ENCODE data around the gene TTC39A.
"Not testable (repeated sequence)": the region's sequence is repeated elsewhere in the genome, so short reads cannot be mapped to it uniquely, and the experiment has no call there.

TTC39A gene

DNA sequence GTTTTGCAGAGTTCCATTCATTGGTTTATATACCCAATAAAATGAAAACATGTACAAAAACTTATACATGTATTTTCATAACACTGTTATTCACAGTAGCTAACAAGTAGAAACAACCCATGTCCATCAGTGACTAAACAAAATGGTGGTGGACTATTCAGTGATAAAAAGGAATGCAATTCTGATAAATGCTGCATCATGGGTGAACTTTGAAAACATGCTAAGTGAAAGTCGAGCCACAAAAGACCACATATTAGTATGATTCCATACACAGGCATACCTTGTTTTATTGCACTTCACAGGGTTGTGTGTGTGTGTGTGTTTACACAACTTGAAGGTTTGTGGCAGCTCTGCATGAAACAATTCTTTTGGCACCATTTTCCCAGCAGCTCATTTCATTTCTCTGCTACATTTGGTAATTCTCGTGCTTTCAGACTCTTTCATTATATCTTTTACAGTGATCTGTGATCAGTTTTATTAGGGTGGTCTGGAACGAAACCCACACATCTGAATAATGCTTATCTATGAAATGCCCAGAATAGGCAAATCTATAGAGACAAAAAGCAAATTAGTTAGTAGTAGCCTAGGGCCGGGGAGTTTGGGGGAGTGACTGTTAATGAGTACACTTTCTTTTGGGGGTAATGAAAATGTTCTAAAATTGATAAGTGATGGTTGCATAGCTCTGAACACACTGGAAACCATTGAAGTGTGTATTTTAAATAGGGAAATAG lies 67.0 kb downstream of the TTC39A start:
- DNase-seq, result no peak

DNA sequence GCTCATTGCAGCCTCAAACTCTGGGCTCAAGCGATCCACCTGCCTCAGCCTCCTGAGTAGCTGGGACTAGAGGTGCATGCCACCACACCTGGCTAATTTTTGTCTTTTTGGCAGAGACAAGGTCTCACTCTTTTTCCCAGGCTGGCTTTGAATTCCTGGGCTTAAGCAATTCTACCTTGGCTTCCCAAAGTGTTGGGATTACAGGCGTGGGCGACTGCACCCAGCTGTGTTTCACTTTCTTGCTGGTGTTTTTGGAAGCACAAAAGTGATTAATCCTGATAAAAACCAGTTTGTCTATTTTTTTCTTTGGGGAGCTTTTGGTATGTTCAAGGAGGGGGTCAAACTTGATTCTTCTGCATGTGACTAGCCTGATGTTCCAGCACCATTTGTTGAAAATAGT lies 75.0 kb downstream of the TTC39A start:
- DNase-seq, result no peak

DNA sequence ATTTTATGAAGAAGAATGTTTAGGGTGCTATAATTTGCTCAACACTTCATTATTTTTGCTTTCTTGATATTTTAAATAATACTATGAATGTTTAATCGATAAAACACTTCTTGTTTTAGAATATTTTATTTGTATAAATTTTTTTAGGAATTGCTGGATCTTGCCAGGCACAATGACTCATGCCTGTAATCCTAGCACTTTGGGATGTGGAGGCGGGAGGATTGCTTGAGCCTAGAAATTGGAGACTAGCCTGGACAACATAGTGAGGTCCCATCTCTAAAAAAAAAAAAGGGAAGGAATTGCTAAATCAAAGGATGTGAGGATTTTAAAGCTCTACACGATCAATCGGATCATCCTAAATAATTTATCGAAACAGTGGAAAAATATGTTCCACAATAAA lies 76.7 kb downstream of the TTC39A start:
- no peak for DNase-seq

DNA sequence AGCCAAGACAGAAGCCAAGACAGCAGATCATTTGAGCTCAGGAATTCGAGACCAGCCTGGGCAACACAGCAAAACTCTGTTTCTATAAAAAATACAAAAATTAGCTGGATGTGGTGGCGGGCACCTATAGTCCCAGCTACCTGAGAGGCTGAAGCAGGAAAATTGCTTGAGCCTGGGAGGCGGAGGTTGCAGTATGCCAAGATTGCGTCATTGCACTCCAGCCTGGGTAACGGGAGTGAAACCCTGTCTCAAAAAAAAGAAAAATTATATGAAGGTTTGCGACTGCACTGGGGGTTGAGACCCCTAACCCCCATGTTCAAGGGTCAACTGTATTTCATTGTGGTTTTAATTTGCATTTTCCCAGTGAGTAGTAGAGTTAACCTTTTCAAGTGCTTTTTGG lies 78.0 kb downstream of the TTC39A start:
- DNase-seq, result no peak

DNA sequence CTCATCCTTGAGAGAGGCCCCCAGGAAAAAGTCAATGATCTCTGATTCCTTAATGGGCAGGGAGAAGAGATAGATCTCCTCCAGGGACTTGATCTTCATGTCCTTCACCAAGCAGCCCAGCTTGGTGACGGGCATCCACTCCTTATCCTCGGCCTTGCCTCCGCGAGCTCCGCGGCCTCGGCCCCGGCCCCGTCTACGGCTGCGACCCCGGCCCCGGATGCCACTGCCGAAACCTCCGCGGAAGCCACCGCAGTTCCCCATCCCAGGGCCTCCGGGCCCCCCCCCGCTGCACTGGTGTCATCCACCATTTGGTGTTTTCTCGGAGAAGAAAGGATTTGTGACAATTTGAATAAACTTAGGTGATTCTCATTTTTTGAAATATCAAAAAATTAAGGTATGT lies 79.2 kb downstream of the TTC39A start:
- DNase-seq, result not testable (repeated sequence)

DNA sequence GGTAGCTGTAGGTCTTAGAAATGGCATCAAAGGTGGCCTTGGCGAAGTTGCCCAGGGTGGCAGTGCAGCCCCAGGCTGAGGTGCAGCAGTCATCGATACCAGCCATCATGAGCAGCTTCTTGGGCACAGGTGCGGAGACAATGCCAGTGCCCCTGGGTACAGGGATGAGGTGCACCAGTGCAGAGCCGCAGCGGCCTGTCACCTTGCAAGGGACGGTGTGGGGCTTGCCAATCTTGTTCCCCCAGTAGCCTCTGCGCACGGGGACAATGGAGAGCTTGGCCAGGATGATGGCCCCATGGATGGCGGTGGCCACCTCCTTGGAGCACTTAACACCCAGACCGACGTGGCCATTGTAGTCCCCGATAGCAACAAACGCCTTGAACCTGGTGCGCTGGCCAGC lies 79.6 kb downstream of the TTC39A start:
- DNase-seq, result not testable (repeated sequence)

DNA sequence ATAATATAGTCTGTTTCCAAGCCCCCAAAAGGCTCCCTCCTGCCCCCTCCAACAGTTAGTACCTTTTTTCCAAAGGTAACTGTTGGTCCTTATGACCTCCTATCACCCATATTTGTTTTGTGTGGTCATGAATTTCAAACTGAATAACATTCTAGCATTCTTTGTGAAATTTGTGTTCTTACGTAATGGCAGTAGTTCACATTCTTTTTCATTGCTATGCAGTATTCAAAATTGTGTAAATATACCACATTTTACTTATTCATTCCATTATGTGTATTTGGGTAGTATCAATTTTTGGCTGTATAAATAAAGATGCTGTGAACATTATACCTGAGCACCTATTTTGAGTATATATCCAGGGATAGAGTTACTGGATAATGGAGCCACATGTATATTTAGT lies 80.9 kb downstream of the TTC39A start:
- DNase-seq, result no peak

DNA sequence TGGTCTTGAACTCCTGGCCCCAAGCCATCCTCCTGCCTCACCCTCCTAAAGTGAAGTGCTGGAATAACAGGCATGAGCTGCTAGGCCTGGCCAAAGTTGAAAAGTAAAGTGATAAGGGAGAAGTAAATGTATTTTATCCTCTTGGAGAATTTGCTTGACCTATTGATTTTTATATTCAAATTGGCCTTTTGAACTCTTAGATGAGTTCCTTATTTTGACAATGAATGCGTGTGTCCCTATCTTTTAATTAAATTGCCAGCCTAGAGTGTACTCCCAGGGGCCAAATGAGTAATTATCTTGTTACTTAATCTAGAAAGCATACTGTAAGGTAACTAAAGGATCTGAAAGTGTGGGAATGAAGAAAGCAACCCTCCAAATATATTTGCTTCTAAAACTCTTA lies 82.9 kb downstream of the TTC39A start:
- DNase-seq, result no peak

DNA sequence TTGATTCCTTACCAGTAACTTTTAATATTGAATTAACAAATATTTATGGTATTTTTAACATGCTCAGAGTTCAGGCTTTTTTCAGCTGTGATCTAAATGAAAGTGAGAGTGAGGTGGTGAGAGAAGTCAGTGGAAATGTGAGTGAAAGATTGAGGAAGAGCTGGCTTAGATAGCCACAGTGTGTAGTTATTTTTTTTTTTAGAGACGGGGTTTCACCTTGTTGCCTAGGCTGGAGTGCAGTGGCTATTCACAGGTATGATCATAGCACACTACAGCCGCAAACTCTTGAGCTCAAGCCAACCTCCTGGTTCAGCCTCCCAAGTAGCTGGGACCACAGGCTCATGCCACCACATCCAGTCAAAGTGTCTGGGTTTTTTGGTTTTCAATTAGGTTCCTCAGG lies 83.3 kb downstream of the TTC39A start:
- no peak for DNase-seq

DNA sequence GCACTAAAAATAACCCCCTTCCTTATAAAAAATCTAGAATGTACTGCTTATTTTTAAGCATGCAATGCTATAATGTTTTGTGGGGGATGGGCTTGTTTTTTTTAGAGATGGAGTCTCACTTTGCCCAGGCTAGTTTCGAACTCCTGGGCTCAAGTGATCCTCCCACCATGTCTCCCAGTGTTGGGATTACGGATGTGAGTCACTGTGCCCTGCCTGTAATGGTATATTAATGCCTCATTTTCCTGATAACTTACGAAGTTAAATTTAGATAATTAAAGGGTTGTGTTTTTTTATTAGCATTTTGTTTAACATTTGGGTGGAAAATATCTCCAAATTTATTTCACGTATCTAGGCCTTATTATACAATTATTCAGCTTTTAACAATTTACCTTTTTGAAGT lies 87.8 kb downstream of the TTC39A start:
- no peak for DNase-seq

DNA sequence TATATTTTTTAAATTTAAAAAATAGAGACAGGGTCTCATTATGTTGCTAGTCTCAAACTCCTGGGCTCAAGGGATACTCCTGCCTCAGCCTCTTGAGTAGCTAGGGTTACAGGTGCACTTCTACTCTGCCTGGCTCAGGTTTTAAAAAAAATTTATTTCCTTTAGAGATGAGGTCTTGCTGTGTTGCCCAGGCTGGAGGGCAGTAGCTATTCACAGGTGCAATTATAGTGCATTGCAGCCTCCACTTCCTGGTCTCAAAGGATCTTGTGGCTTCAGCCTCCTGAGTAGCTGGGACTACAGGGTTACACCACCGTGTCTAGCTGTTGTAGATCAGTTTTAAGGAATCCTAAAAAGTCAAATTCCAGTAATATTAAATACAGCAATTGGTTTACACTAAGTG lies 89.2 kb downstream of the TTC39A start:
- no peak for DNase-seq

DNA sequence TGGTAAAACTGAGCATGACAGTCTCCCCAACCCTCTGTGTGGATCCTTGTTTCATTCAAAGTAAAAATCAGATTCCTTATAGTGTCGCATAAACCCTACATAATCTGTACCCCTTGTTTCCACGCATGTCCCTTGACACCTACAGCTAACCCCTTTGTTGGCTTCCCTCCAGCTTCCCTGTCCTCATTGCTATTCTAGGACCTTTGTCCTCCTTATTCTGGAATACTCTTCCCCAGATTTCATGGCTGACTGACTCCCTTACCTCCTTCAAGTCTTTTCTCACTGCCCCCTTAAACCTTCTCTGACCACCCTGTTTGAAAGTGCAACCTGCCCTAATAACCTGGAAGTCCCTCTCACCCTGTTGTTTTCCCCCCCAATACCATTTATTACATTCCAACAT lies 90.3 kb downstream of the TTC39A start:
- no peak for DNase-seq

DNA sequence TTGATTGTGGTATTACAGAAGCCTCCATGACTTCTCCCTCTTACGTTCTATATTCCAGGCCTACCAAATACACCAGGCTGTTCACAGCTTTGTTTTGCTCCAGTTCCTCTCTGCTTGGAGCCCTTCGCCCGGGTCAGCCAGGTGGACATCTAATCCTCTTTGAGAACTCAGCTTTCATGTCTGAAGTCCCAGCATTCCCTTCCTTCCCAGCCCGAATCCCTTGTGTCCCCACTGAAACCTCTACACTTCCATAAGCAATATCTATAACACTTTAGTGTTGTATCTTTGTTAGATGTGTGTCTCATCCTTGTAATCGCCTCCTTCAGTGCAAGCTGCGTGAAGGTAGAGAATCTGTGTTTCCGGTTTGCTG lies 92.3 kb downstream of the TTC39A start:
- DNase-seq, result no peak

DNA sequence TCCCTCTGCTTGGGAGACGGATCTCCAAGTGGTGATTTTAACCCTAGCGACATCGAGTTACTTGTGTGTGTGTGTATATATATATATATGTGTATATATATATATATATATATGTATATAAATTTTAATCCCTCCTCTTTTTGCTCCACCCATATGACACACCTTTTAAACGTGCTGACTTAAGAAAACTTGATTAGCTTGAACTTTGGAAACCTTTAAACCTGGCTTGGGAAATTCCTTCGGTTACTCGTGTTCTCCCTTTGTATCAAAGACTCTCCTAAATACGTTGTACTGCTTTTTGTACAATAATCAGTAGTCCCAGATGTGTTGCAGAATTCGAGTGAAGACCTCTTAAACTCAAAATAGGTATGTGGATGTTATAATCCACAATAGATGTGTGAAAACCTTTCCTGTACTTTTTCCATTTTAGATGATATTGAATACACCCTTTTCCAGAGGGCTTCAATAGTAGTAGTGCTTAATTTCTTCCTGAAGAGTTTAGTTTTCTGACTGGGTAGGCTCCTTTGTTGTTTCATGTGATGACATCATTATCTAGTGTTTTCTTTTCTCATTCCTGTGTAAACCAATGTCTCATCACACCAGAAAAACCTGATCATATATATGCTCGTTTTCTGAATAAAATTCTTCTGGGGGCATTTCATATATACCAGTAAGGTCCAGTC lies 92.9 kb downstream of the TTC39A start:
- DNase-seq, result no peak
